Right renal pelvis (tissue), 4 donors: ENCODE data around the gene ASB17. TPM values are rescaled to one million over a fixed set of nuclear protein-coding genes. Genes with fewer than 3 reads are reported as not detected.
"Not testable (repeated sequence)": the region's sequence is repeated elsewhere in the genome, so short reads cannot be mapped to it uniquely, and the experiment has no call there.

Experiments
- DNase-seq, 4 donors: peaks; one replicate each; pipeline ENCODE4 v3.0.0-alpha.2; 2013; ENCODE audit warnings: low read depth in 4 of 4, low spot score in 3 of 4, missing footprints in 1 of 4
- polyA plus RNA-seq, 4 donors: library from polyadenylated mRNA; unstranded; fragments of 120-200 nt; gene quantifications; one replicate each; pipeline ENCODE4 v1.2.1, GENCODE V29; 2013; ENCODE audit not compliant: insufficient read length in 4 of 4

ASB17 gene
- polyA plus RNA-seq, result not detected

GRCh38 chr1:75932304-75932703, at the start of gene ASB17:
ASB17 (minus strand) TSS chr1:75932404; CDS start chr1:75932291, 113 bp downstream.
- no peak for DNase-seq

GRCh38 chr1:75980972-75981897, 49.0 kb upstream of the ASB17 start:
- DNase-seq, result no peak

- no peak for DNase-seq
Observed at GRCh38 chr1:75970631-75971030, 38.4 kb upstream of the ASB17 start.

GRCh38 chr1:75969550-75969949, 37.3 kb upstream of the ASB17 start:
- no peak for DNase-seq

- no peak for DNase-seq
Observed at GRCh38 chr1:75967719-75968118, 35.5 kb upstream of the ASB17 start.

GRCh38 chr1:75964760-75965408, 32.7 kb upstream of the ASB17 start:
- DNase-seq, result no peak

- DNase-seq, result not testable (repeated sequence)
Observed at GRCh38 chr1:75964110-75964759, 32.0 kb upstream of the ASB17 start.

- DNase-seq, result no peak
Observed at GRCh38 chr1:75954586-75954985, 22.4 kb upstream of the ASB17 start.

- DNase-seq, result peak in 3 of 4 donors; percentile 5 to 10 (median 7)
Observed at GRCh38 chr1:75953461-75953860, 21.3 kb upstream of the ASB17 start.

- no peak for DNase-seq
Observed at GRCh38 chr1:75952016-75952415, 19.8 kb upstream of the ASB17 start.

GRCh38 chr1:75950176-75950575, 18.0 kb upstream of the ASB17 start:
- DNase-seq, result no peak

GRCh38 chr1:75943037-75943436, 10.8 kb upstream of the ASB17 start:
- not testable (repeated sequence) for DNase-seq

- DNase-seq, result no peak
Observed at GRCh38 chr1:75937034-75937433, 4.8 kb upstream of the ASB17 start.

- no peak for DNase-seq
Observed at GRCh38 chr1:75922698-75923097, 9.5 kb downstream of the ASB17 start.

- DNase-seq, result no peak
Observed at GRCh38 chr1:75916834-75917233, 15.4 kb downstream of the ASB17 start.

GRCh38 chr1:75908717-75909152, 23.5 kb downstream of the ASB17 start:
- peak; percentile 4 to 17 (median 12) for DNase-seq

GRCh38 chr1:75901371-75901770, 30.8 kb downstream of the ASB17 start:
- DNase-seq, result no peak

GRCh38 chr1:75884437-75884836, 47.8 kb downstream of the ASB17 start:
- no peak for DNase-seq

- DNase-seq, result no peak
Observed at GRCh38 chr1:75879985-75880384, 52.2 kb downstream of the ASB17 start.

- no peak for DNase-seq
Observed at GRCh38 chr1:75870951-75871350, 61.3 kb downstream of the ASB17 start.
